Vagina (tissue), 2 donors: ENCODE results near the gene ZNF518A.

Experiments
- POLR2A ChIP-seq, 2 donors: fragments of 450-650 bp; IDR thresholded peaks; one replicate each; pipeline ENCODE4 v1.6.1; 2017; ENCODE audit warnings: antibody characterized with exemption in 2 of 2, mild to moderate bottlenecking in 2 of 2, moderate library complexity in 2 of 2
- POLR2AphosphoS5 ChIP-seq, 2 donors: sonication (generic); formaldehyde crosslinking; IDR thresholded peaks; one replicate each; pipeline ENCODE4 v1.9.0; 2017; ENCODE audit warnings: antibody characterized with exemption in 2 of 2, mild to moderate bottlenecking in 2 of 2, low read depth in 1 of 2; ENCODE audit not compliant: insufficient read depth in 1 of 2
- TF ChIP-seq, protein P1 (sequence below), 3 experiments: fragments of 450-650 bp in 2 of 3; fragments of 200-600 bp in 1 of 3; sonication (generic) in 1 of 3; IDR thresholded peaks; one replicate each; pipeline ENCODE4 v1.5.1; 2017 to 2019; ENCODE audit warnings: antibody characterized with exemption in 3 of 3, mild to moderate bottlenecking in 2 of 3, moderate library complexity in 2 of 3

DNA sequence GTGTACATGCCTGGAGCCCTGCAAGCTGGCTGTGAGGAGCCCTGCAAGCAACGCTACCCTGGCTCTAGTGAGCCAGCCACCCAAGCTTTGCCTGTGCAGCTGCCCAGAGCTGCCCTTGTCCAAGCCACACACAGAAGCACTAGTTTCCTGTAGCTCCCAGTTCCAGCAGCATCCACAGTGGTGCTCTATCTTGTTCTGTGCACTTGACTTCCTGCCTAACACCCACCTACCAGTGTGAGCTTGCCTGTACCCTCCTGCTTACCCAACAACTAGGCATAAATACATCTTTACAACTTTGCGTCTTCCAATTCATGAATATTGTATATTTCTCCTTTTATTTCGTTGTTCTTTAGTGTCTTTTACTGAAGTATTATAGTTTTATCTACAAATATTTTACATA, 32.2 kb upstream of the ZNF518A start:
- TF ChIP-seq, protein P1, sequence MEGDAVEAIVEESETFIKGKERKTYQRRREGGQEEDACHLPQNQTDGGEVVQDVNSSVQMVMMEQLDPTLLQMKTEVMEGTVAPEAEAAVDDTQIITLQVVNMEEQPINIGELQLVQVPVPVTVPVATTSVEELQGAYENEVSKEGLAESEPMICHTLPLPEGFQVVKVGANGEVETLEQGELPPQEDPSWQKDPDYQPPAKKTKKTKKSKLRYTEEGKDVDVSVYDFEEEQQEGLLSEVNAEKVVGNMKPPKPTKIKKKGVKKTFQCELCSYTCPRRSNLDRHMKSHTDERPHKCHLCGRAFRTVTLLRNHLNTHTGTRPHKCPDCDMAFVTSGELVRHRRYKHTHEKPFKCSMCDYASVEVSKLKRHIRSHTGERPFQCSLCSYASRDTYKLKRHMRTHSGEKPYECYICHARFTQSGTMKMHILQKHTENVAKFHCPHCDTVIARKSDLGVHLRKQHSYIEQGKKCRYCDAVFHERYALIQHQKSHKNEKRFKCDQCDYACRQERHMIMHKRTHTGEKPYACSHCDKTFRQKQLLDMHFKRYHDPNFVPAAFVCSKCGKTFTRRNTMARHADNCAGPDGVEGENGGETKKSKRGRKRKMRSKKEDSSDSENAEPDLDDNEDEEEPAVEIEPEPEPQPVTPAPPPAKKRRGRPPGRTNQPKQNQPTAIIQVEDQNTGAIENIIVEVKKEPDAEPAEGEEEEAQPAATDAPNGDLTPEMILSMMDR (IDR thresholded peaks at IDR 0.05), result no peak
- TF ChIP-seq POLR2AphosphoS5 (IDR thresholded peaks at IDR 0.05; ENCODE audit: insufficient read depth in 1 of 2, low read depth in 1 of 2) (no peak), POLR2A (IDR thresholded peaks at IDR 0.05) (no peak)
